Stomach smooth muscle (tissue), 2 donors: ENCODE measurements around the gene DNPH1.
A peak's percentile ranks its signal among the peaks of the same experiment; 100 is the strongest.

Experiments
- H3K27ac ChIP-seq: one replicate; pipeline ENCODE4 v1.7.0; 2013; ENCODE audit warnings: mild to moderate bottlenecking, low read length, inconsistent platforms
- H3K27me3 ChIP-seq, 2 donors: one replicate each; pipeline ENCODE4 v1.7.0; 2013; ENCODE audit warnings: low read length in 2 of 2; ENCODE audit not compliant: insufficient read depth in 2 of 2, control insufficient read depth in 1 of 2
- H3K36me3 ChIP-seq, 2 donors: one replicate each; pipeline ENCODE4 v1.7.0; 2013; ENCODE audit warnings: low read length in 2 of 2; ENCODE audit not compliant: control insufficient read depth in 2 of 2, insufficient read depth in 2 of 2
- H3K4me1 ChIP-seq: one replicate; pipeline ENCODE4 v1.7.0; 2013; ENCODE audit warnings: low read length; ENCODE audit not compliant: control insufficient read depth, insufficient read depth
- H3K4me3 ChIP-seq, 2 donors: one replicate each; pipeline ENCODE4 v1.7.0; 2013; ENCODE audit warnings: low read length in 2 of 2
- H3K9ac ChIP-seq, 2 donors: one replicate each; pipeline ENCODE4 v1.7.0; 2013; ENCODE audit warnings: low read length in 2 of 2, mild to moderate bottlenecking in 1 of 2
- H3K9me3 ChIP-seq, 2 donors: one replicate each; pipeline ENCODE4 v1.7.0; 2013; ENCODE audit warnings: low read length in 2 of 2; ENCODE audit not compliant: control insufficient read depth in 2 of 2
- donor health status: healthy.
- donor health status: Pancreatic carcinoma.

DNPH1 gene

GRCh38 chr6:43263314-43264178 is 34.3 kb upstream of the DNPH1 start:
- H3K9ac ChIP-seq: peak overlapping the region in 1 of 2 donors; percentile 36
- H3K4me1 ChIP-seq: peaks cover 10% of the 10 kb centered on the region
- no peak overlapping the region for H3K4me3 ChIP-seq
- no peaks in the 10 kb centered on the region for H3K36me3 ChIP-seq
- H3K27me3 ChIP-seq: no peaks in the 10 kb centered on the region
- H3K27ac ChIP-seq: no peak overlapping the region
- H3K9me3 ChIP-seq: no peaks in the 10 kb centered on the region

- Histone ChIP-seq H3K36me3 (no peaks in the 10 kb centered on the region), H3K27ac (no peak overlapping the region), H3K27me3 (no peaks in the 10 kb centered on the region), H3K4me3 (no peak overlapping the region), H3K9ac (no peak overlapping the region), H3K4me1 (peaks cover 3% of the 10 kb centered on the region), H3K9me3 (no peaks in the 10 kb centered on the region)
These were observed 33.6 kb upstream of the DNPH1 start for GRCh38 chr6:43262780-43263313.

- Histone ChIP-seq H3K27me3 (peaks cover 0 to 1% of the 10 kb centered on the region in 2 donors), H3K27ac (no peak overlapping the region), H3K4me3 (no peak overlapping the region), H3K9me3 (no peaks in the 10 kb centered on the region), H3K9ac (no peak overlapping the region), H3K4me1 (no peaks in the 10 kb centered on the region), H3K36me3 (no peaks in the 10 kb centered on the region)
These were observed 32.9 kb upstream of the DNPH1 start for GRCh38 chr6:43262000-43262779.

- Histone ChIP-seq H3K27ac (no peak overlapping the region), H3K36me3 (no peaks in the 10 kb centered on the region), H3K9ac (no peak overlapping the region), H3K9me3 (no peaks in the 10 kb centered on the region), H3K27me3 (peaks cover 0 to 2% of the 10 kb centered on the region in 2 donors), H3K4me1 (no peaks in the 10 kb centered on the region), H3K4me3 (no peak overlapping the region)
These were observed 31.9 kb upstream of the DNPH1 start for GRCh38 chr6:43261198-43261597.

- H3K9ac ChIP-seq: no peak overlapping the region
- H3K27ac ChIP-seq: no peak overlapping the region
- no peak overlapping the region for H3K4me3 ChIP-seq
- H3K4me1 ChIP-seq: no peaks in the 10 kb centered on the region
- peaks cover 0 to 3% of the 10 kb centered on the region in 2 donors for H3K27me3 ChIP-seq
- H3K9me3 ChIP-seq: no peaks in the 10 kb centered on the region
- no peaks in the 10 kb centered on the region for H3K36me3 ChIP-seq
These were observed 31.5 kb upstream of the DNPH1 start for GRCh38 chr6:43260791-43261190.

GRCh38 chr6:43258807-43259686 is 29.8 kb upstream of the DNPH1 start:
- H3K27me3 ChIP-seq: peaks cover 4 to 6% of the 10 kb centered on the region in 2 donors
- no peak overlapping the region for H3K27ac ChIP-seq
- H3K36me3 ChIP-seq: no peaks in the 10 kb centered on the region
- no peak overlapping the region for H3K9ac ChIP-seq
- H3K9me3 ChIP-seq: no peaks in the 10 kb centered on the region
- no peaks in the 10 kb centered on the region for H3K4me1 ChIP-seq
- no peak overlapping the region for H3K4me3 ChIP-seq

GRCh38 chr6:43258180-43258579 is 28.9 kb upstream of the DNPH1 start:
- H3K9me3 ChIP-seq: no peaks in the 10 kb centered on the region
- no peak overlapping the region for H3K27ac ChIP-seq
- no peak overlapping the region for H3K4me3 ChIP-seq
- no peaks in the 10 kb centered on the region for H3K36me3 ChIP-seq
- no peak overlapping the region for H3K9ac ChIP-seq
- H3K4me1 ChIP-seq: no peaks in the 10 kb centered on the region
- peaks cover 8 to 11% of the 10 kb centered on the region in 2 donors for H3K27me3 ChIP-seq

GRCh38 chr6:43257367-43258145 is 28.3 kb upstream of the DNPH1 start:
- Histone ChIP-seq H3K27ac (no peak overlapping the region), H3K36me3 (no peaks in the 10 kb centered on the region), H3K4me1 (no peaks in the 10 kb centered on the region), H3K4me3 (no peak overlapping the region), H3K9me3 (no peaks in the 10 kb centered on the region), H3K9ac (no peak overlapping the region), H3K27me3 (peaks cover 11 to 13% of the 10 kb centered on the region in 2 donors)

- no peak overlapping the region for H3K9ac ChIP-seq
- H3K27ac ChIP-seq: no peak overlapping the region
- H3K27me3 ChIP-seq: peaks cover 13 to 16% of the 10 kb centered on the region in 2 donors
- no peaks in the 10 kb centered on the region for H3K9me3 ChIP-seq
- no peaks in the 10 kb centered on the region for H3K4me1 ChIP-seq
- H3K36me3 ChIP-seq: no peaks in the 10 kb centered on the region
- no peak overlapping the region for H3K4me3 ChIP-seq
These were observed 27.5 kb upstream of the DNPH1 start for GRCh38 chr6:43256670-43257366.
